Neuron (in vitro differentiated cells): ENCODE results near the gene ATAD3B.
"Not testable (repeated sequence)": the region's sequence is repeated elsewhere in the genome, so short reads cannot be mapped to it uniquely, and the experiment has no call there.

Experiments used
- H2AFZ ChIP-seq: one replicate; pipeline ENCODE4 v1.6.1; 2013; ENCODE audit warnings: low read depth, mild to moderate bottlenecking, inconsistent platforms, low read length, moderate library complexity
- H3K27me3 ChIP-seq: one replicate; pipeline ENCODE4 v1.6.1; 2013; ENCODE audit warnings: low read length; ENCODE audit not compliant: insufficient read depth
- H3K36me3 ChIP-seq: one replicate; pipeline ENCODE4 v1.6.1; 2013; ENCODE audit warnings: low read length; ENCODE audit not compliant: insufficient read depth
- H3K4me1 ChIP-seq: one replicate; pipeline ENCODE4 v1.6.1; 2013; ENCODE audit warnings: low read length; ENCODE audit not compliant: insufficient read depth
- H3K4me3 ChIP-seq: 2 replicates; pipeline ENCODE4 v1.5.1; 2013; ENCODE audit warnings: mild to moderate bottlenecking, low read length, moderate library complexity
- H3K9me3 ChIP-seq: one replicate; pipeline ENCODE4 v1.6.1; 2013; ENCODE audit warnings: low read length

ATAD3B gene

GRCh38 chr1:1522536-1522935 lies 51.0 kb downstream of the ATAD3B start:
- H2AFZ ChIP-seq, H3K27me3 ChIP-seq, H3K4me1 ChIP-seq, H3K9me3 ChIP-seq, H3K4me3 ChIP-seq: not testable (repeated sequence)
- H3K36me3 ChIP-seq, result peaks cover 44% of the 10 kb centered on the region

- not testable (repeated sequence) for H2AFZ ChIP-seq, H3K9me3 ChIP-seq, H3K27me3 ChIP-seq, H3K4me3 ChIP-seq, H3K4me1 ChIP-seq
- peaks cover 45% of the 10 kb centered on the region for H3K36me3 ChIP-seq
Observed at GRCh38 chr1:1523226-1523625, 51.7 kb downstream of the ATAD3B start.

- peaks cover 45% of the 10 kb centered on the region for H3K36me3 ChIP-seq
- not testable (repeated sequence) for H3K4me3 ChIP-seq, H2AFZ ChIP-seq, H3K4me1 ChIP-seq, H3K9me3 ChIP-seq, H3K27me3 ChIP-seq
Observed at GRCh38 chr1:1523651-1524050, 52.1 kb downstream of the ATAD3B start.

- not testable (repeated sequence) for H3K9me3 ChIP-seq, H3K27me3 ChIP-seq, H2AFZ ChIP-seq, H3K4me1 ChIP-seq, H3K4me3 ChIP-seq
- peaks cover 54% of the 10 kb centered on the region for H3K36me3 ChIP-seq
Observed at GRCh38 chr1:1524750-1525383, 53.3 kb downstream of the ATAD3B start.

- not testable (repeated sequence) for H3K4me3 ChIP-seq, H3K9me3 ChIP-seq, H3K4me1 ChIP-seq, H2AFZ ChIP-seq, H3K27me3 ChIP-seq
- peaks cover 45% of the 10 kb centered on the region for H3K36me3 ChIP-seq
Observed at GRCh38 chr1:1526476-1526875, 54.9 kb downstream of the ATAD3B start.

- H3K36me3 ChIP-seq, result peaks cover 45% of the 10 kb centered on the region
Observed at GRCh38 chr1:1527092-1527816, 55.7 kb downstream of the ATAD3B start.

GRCh38 chr1:1528301-1529267 lies 57.0 kb downstream of the ATAD3B start:
- Histone ChIP-seq H3K4me3 (no peak overlapping the region), H3K36me3 (peaks cover 45% of the 10 kb centered on the region), H2AFZ (no peak overlapping the region), H3K9me3 (no peaks in the 10 kb centered on the region), H3K27me3 (no peaks in the 10 kb centered on the region), H3K4me1 (no peaks in the 10 kb centered on the region)

More at GRCh38 chr1:1527092-1527816, 55.7 kb downstream of the ATAD3B start:
- Histone ChIP-seq H2AFZ (no peak overlapping the region), H3K4me3 (no peak overlapping the region), H3K27me3 (no peaks in the 10 kb centered on the region), H3K9me3 (no peaks in the 10 kb centered on the region), H3K4me1 (no peaks in the 10 kb centered on the region)

GRCh38 chr1:1529321-1529720 lies 57.8 kb downstream of the ATAD3B start:
- no peaks in the 10 kb centered on the region for H3K9me3 ChIP-seq
- no peaks in the 10 kb centered on the region for H3K4me1 ChIP-seq
- H3K36me3 ChIP-seq, result peaks cover 43% of the 10 kb centered on the region
- no peak overlapping the region for H2AFZ ChIP-seq
- no peak overlapping the region for H3K4me3 ChIP-seq
- no peaks in the 10 kb centered on the region for H3K27me3 ChIP-seq

GRCh38 chr1:1529936-1530335 lies 58.4 kb downstream of the ATAD3B start:
- no peak overlapping the region for H3K4me3 ChIP-seq
- no peaks in the 10 kb centered on the region for H3K4me1 ChIP-seq
- H3K27me3 ChIP-seq, result no peaks in the 10 kb centered on the region
- peaks cover 41% of the 10 kb centered on the region for H3K36me3 ChIP-seq
- no peak overlapping the region for H2AFZ ChIP-seq
- H3K9me3 ChIP-seq, result no peaks in the 10 kb centered on the region

- no peaks in the 10 kb centered on the region for H3K4me1 ChIP-seq
- no peak overlapping the region for H3K4me3 ChIP-seq
- peaks cover 30% of the 10 kb centered on the region for H3K36me3 ChIP-seq
- no peak overlapping the region for H2AFZ ChIP-seq
- H3K9me3 ChIP-seq, result no peaks in the 10 kb centered on the region
- H3K27me3 ChIP-seq, result no peaks in the 10 kb centered on the region
Observed at GRCh38 chr1:1531947-1532346, 60.4 kb downstream of the ATAD3B start.

GRCh38 chr1:1533176-1533893 lies 61.8 kb downstream of the ATAD3B start:
- not testable (repeated sequence) for H3K27me3 ChIP-seq, H3K4me1 ChIP-seq, H3K4me3 ChIP-seq, H2AFZ ChIP-seq, H3K9me3 ChIP-seq
- peaks cover 17% of the 10 kb centered on the region for H3K36me3 ChIP-seq

- not testable (repeated sequence) for H3K9me3 ChIP-seq
Observed at GRCh38 chr1:1533894-1534291, 62.3 kb downstream of the ATAD3B start.

More at GRCh38 chr1:1533894-1534291, 62.3 kb downstream of the ATAD3B start:
- peaks cover 12% of the 10 kb centered on the region for H3K36me3 ChIP-seq
- H2AFZ ChIP-seq, H3K27me3 ChIP-seq, H3K4me3 ChIP-seq, H3K4me1 ChIP-seq: not testable (repeated sequence)
